Ishikawa (cell line): Measurements from ENCODE around the gene OXCT2.

ENCODE experiments used
- CEBPB ChIP-seq: IDR thresholded peaks from 2 replicates; pipeline ENCODE4 v1.6.1; 2012
- CREB1 ChIP-seq: IDR thresholded peaks from 2 replicates; pipeline ENCODE4 v1.6.1; 2012; ENCODE audit warnings: low read depth
- EGR1 ChIP-seq: IDR thresholded peaks from 2 replicates; pipeline ENCODE4 v1.6.1; 2012
- EP300 ChIP-seq: IDR thresholded peaks from 2 replicates; pipeline ENCODE4 v1.6.1; 2012; ENCODE audit warnings: borderline replicate concordance
- FOXM1 ChIP-seq: IDR thresholded peaks from 2 replicates; pipeline ENCODE4 v1.6.1; 2012; ENCODE audit warnings: low read depth, borderline replicate concordance
- MAX ChIP-seq: IDR thresholded peaks from 2 replicates; pipeline ENCODE4 v1.6.1; 2012
- NFIC ChIP-seq: IDR thresholded peaks from 2 replicates; pipeline ENCODE4 v1.6.1; 2012
- RAD21 ChIP-seq: IDR thresholded peaks from 2 replicates; pipeline ENCODE4 v1.6.1; 2012; ENCODE audit warnings: low read depth
- REST ChIP-seq: IDR thresholded peaks from 2 replicates; pipeline ENCODE4 v1.6.1; 2012; ENCODE audit warnings: low read depth, mild to moderate bottlenecking
- TAF1 ChIP-seq: IDR thresholded peaks from 2 replicates; pipeline ENCODE4 v1.6.1; 2012; ENCODE audit warnings: low read depth, mild to moderate bottlenecking
- TCF12 ChIP-seq: IDR thresholded peaks from 2 replicates; pipeline ENCODE4 v1.6.1; 2012; ENCODE audit warnings: low read depth
- TEAD4 ChIP-seq: IDR thresholded peaks from 2 replicates; pipeline ENCODE4 v1.6.1; 2012
- USF1 ChIP-seq: IDR thresholded peaks from 2 replicates; pipeline ENCODE4 v1.6.1; 2012
- YY1 ChIP-seq: IDR thresholded peaks from 2 replicates; pipeline ENCODE4 v1.6.1; 2012; ENCODE audit warnings: low read depth
- ZBTB7A ChIP-seq: IDR thresholded peaks from 2 replicates; pipeline ENCODE4 v1.6.1; 2012; ENCODE audit warnings: low read depth

OXCT2 gene

DNA sequence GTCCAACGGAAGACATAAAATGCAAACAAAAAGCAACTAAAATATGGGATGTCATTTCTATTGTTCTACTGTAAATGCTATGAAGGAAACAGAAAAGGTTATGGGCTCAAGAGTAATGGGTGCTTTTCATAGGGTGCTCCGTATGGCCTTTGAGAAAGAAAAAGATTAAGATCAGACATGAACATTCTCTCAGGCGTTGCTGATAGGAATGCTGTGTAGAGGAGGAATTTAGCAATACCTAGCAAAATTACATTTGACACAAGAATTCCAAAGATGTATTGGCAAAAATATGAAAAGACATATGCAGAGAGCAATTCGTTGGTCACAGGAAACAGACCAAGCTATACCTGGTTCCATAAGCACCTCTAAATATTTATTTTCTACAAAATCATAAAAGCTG, 5.7 kb upstream of the OXCT2 start:
- TF ChIP-seq MAX (no peak), TCF12 (no peak), RAD21 (no peak)

DNA sequence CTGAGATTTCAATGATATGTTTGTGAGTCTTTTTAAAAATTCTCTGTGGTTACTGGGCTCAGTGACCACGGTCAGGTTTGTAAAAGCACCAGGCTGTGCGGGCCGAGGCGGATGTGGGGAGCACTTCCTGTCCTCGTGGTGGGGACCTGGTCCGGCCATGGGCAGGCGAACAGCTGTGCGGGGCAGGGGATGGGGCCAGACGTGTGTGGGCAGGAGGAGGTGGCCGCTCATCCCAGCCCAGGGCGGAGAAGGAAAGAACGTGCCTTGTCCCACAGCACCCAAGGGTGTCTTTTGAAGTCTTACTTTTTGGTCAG, 5.2 kb upstream of the OXCT2 start:
- TF ChIP-seq FOXM1 (no peak), REST (no peak), TEAD4 (no peak), NFIC (no peak), CREB1 (no peak), EGR1 (no peak), CEBPB (no peak), RAD21 (no peak), EP300 (no peak), ZBTB7A (no peak), MAX (no peak), TCF12 (no peak), YY1 (no peak), USF1 (no peak), TAF1 (no peak)

GRCh38 chr1:39762550-39763540, 8.3 kb downstream of the OXCT2 start:
- TF ChIP-seq ZBTB7A = no peak
- no peak for TF ChIP-seq EGR1

GRCh38 chr1:39761557-39762260, 9.4 kb downstream of the OXCT2 start:
- no peak for TF ChIP-seq REST
- no peak for TF ChIP-seq NFIC
- no peak for TF ChIP-seq ZBTB7A
- no peak for TF ChIP-seq EGR1
- TF ChIP-seq EP300 = no peak
- no peak for TF ChIP-seq TCF12

DNA sequence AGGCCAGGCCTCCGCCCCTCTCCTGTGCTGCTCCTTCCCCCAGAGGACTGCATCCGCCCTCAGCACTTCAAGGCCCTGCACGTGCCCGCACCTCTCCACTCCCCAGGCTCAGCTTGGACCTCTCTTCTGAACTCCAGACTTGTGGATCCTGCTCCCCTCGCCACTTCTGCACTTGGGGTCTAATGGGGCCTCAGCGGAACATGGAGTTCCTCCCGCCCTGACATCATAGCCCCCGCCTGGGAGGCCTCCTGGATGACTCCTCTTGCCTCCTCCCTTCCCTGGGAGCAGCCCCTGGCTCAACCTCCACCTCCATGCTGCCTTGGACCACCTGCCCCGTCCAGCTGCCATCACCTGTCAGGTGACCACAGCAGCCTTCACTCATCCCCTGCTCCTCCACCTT, 10.1 kb downstream of the OXCT2 start:
- TF ChIP-seq CEBPB = no peak
- no peak for TF ChIP-seq FOXM1
- no peak for TF ChIP-seq CREB1
- TF ChIP-seq EGR1 = no peak
- TF ChIP-seq EP300 = no peak
- no peak for TF ChIP-seq YY1
- TF ChIP-seq TEAD4 = no peak
- no peak for TF ChIP-seq TAF1
- TF ChIP-seq TCF12 = no peak
- TF ChIP-seq MAX = no peak
- TF ChIP-seq USF1 = no peak
- TF ChIP-seq ZBTB7A = no peak
- no peak for TF ChIP-seq NFIC
- no peak for TF ChIP-seq RAD21
- TF ChIP-seq REST = no peak
